A172 (cell line): ENCODE data around the gene MICU1. TPM values are rescaled to one million over a fixed set of nuclear protein-coding genes. Genes with fewer than 3 reads are reported as not detected.
"Not testable (repeated sequence)": the region's sequence is repeated elsewhere in the genome, so short reads cannot be mapped to it uniquely, and the experiment has no call there.

Experiments used
- DNase-seq: peaks from one replicate; pipeline ENCODE4 v3.0.0-alpha.2; 2015; ENCODE audit warnings: low spot score
- total RNA-seq: library from RNA; depleted of rRNA; stranded (reverse); fragments of >200 nt; shearing (Covaris generic); gene quantifications from 2 replicates; pipeline ENCODE4 v1.2.3, GENCODE V29; 2014

The MICU1 gene
- total RNA-seq, 1 experiment from 2014 or later = 85.2 TPM

DNA sequence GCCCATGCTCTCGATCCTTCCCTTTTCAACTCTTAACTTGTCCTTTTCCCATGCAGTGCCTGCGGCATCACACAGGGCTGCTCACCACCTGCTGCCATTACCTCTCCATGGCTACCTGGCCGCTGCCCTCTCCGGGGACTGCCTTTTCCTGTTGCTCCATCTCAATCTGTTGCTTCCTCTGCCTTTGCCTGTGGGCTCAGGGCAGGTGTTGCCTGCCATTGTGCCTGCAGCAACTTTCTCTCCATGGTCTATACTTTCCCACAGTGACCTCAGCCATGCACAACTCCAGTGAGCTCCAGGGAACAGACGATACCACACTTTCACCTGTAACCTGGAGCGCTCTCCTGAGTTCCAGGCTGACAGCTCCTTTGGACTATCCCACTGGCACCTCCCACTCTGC is 274.4 kb downstream of the MICU1 start:
- DNase-seq = no peak

- no peak for DNase-seq
These were observed 276.4 kb downstream of the MICU1 start for GRCh38 chr10:72349438-72349837.

DNA sequence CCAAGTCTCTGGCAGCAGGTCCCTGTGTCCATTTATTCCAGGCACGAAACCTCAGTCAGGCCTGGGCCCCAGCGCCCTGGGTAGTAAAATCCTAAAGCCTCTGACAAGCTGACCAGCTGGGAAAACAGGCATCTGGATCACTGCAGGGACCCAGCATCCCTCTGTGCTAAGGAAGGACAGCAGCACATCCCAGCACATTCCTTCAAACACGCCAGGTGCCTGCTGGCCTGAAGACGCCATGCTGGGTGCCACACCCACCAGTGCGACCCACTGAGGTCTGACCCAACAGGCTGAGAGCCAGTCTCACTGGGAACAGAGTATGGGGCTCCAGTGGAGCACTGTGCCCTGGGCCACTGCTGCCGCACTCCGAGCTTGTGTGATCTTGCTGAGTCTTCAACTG is 277.6 kb downstream of the MICU1 start:
- no peak for DNase-seq

DNA sequence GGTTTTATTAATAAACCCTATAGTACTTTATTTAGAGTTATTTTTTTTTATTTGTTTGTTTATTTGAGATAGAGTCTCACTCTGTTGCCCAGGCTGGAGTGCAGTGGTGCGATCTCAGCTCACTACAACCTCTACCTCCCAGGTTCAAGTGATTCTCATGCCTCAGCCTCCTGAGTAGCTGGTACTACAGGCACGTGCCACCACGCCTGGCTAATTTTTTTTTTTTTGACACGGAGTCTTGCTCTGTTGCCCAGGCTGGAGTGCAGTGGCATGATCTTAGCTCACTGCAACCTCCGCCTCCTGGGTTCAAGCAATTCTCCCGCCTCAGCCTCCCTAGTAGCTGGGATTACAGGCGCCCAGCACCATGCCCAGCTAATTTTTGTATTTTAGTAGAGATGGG is 279.8 kb downstream of the MICU1 start:
- not testable (repeated sequence) for DNase-seq

GRCh38 chr10:72344932-72345331 is 280.9 kb downstream of the MICU1 start:
- DNase-seq = no peak

- DNase-seq = no peak
These were observed 283.0 kb downstream of the MICU1 start for GRCh38 chr10:72342911-72343310.

- no peak for DNase-seq
These were observed 285.2 kb downstream of the MICU1 start for GRCh38 chr10:72340510-72341261.

DNA sequence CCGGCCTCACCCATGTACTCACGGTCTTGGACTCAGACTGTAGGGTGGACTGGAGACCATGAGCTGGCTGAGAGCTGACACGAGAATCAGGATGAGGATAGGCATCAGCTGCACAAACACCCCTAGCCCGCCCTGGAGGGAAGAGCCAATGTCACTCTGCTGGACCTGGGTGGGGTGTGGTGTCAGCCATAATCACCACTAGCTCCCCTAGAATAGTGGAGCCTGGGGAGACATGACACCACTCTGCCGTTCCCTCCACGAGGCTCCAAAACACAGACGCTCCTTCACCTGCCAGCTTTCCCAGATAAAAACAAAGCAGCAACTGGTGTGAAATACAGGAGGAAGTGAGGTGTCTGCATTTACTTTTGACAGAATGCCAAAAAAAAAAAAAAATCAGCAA is 287.7 kb downstream of the MICU1 start:
- no peak for DNase-seq

DNA sequence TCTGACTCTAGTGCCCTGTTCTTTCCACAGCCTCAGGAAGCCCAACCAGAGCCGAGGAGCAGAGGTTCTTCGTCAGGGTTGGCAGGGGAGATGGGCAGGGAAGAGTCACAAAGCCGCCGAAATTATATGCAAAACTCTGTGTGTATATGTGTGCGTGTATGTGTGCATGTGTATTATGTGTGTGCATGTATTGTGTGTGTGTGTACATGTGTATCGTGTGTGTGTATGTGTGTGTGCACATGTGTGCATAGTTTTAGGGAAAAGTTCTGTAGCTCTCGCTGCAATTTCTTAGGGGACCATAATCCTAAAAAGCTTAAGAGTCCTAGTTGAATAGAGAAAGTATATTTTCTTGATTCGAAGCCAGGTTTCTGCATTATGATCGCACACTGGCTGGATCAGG is 288.2 kb downstream of the MICU1 start:
- no peak for DNase-seq

DNA sequence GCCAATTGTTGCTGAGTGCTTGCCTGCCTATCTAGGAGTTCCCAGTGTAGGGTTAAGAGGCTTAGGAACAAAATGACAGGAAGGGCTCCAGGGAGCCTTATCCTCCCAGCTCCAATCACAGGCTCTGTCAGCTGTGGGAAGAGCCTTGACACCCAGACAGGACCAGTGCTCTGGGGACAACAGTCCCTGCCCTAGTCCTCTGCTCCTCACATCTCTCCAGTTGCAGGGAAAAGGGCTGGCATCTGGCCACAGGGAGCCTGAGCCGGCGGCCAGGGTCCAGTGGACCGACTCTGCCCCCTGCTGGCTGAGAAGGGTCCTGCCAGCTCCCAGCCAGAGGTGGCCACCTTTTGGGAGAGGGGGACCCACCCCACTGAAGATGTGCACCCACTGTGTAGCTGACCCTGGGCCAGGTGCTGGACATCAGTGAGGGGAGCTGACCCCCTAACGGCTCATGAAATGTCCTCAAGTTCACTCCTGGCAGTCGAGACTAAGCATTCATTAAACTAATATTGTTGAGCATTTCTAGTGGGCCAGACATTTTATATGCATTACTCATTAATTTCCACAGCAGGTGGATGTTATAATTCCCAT is 288.7 kb downstream of the MICU1 start:
- peak; percentile 64 for DNase-seq

GRCh38 chr10:72336259-72337038 is 289.4 kb downstream of the MICU1 start:
- DNase-seq = no peak

DNA sequence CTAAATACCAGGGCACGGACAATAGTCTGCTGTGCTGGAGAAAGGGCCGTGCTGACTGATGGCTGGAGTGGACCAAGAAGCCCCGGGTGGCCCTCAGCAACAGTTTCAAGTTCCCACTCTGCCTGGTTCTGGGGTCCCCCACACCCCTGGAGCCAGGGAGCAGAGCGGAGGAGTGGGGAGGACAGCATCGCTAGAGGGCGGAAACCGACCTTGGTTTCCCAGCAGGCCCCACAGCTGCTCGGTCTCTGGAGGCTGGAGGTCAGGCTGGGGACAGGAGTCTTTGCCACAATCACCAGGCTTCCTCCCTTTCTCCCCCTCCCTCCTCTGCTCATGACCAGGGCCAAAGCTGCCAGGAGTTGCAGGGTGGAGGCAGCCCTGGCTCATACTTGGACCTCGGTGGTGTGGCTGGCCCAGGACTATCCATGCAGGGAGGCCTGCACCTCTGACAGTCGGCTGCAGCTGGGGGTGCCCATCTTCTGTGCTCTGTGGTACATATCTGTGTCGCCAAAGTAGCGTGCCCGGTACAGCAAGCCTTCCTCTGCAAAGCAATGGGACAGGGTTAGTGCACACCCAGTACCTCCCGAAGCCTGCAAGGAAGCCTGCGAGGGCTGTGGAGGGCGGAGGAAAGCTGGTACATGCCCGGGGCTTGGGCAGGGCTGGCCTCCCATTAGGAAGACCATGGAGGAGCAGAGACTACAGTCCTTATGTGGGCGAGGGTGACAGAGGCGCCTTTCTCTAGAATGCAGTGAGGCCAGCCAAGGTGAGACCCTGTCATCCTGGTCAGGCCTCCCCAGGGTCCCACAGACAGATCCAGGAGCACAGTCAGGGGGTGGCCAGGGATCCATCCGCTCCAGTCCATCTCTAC is 290.3 kb downstream of the MICU1 start:
- peak; percentile 78 for DNase-seq

- peak; percentile 90 for DNase-seq
These were observed 291.0 kb downstream of the MICU1 start for GRCh38 chr10:72334825-72335393.

DNA sequence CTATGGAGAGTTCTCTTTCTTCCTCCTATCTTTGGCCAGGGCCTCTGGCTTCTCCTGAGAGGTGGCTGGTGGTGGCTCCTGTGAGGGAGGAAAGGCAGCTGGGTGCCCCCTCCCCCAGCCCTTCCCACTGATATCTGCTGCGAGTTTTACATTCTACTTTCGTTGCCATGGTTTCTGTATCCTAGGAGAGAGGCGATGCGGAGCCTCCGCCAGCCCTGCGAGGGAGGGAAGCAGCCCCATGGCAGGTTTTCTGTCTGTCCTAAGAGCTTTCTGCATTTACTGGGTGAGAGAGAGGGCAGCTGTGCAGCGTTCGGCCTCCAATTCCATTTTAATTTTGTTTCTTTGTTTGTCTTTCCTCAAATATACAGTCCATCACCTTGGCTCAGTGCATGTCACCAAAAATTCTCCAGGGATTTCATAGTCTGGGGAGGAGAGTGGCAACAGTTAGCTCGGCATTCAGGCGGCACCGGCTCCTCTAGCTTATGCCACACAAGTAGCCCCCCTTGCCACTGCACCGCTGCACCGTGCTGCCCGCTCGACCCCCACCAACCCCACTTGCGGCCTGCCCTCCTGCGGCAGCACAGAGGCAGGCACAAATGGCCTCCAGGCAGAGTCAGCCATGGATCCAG is 291.6 kb downstream of the MICU1 start:
- DNase-seq = peak; percentile 60

GRCh38 chr10:72333112-72334015 is 292.5 kb downstream of the MICU1 start:
- no peak for DNase-seq

DNA sequence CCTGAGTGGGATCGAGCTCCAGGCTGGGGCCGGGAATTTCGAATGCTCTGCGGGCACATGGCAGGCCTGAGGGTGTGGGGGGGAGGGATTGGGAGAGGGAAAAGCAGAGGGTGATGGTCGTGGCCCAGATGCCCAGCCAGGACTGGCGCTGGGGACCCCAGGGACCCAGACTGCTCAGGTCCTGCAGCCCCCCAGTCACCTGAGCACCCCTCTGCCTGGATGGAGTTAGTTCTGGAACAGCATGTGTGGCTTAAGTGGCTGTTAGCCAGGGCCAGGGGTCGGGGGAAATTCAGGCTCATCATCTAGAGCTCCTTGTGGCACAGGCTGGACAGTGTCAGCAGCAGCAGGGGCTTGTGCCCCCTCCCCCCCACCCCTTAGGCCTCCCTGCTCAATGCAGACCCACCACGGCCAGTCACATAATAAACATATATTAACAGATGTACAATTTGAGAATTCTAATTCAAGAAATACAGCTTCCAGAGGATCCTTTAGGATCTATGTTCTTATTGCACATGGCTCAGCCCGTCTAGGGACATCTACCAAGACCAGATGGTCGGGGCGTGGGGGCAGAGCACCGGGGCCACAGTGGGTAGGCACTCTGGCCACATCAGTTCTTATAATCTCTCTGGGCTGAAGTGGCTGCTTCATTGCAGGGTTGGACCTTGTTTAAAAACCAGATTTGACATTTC is 293.3 kb downstream of the MICU1 start:
- DNase-seq = no peak

DNA sequence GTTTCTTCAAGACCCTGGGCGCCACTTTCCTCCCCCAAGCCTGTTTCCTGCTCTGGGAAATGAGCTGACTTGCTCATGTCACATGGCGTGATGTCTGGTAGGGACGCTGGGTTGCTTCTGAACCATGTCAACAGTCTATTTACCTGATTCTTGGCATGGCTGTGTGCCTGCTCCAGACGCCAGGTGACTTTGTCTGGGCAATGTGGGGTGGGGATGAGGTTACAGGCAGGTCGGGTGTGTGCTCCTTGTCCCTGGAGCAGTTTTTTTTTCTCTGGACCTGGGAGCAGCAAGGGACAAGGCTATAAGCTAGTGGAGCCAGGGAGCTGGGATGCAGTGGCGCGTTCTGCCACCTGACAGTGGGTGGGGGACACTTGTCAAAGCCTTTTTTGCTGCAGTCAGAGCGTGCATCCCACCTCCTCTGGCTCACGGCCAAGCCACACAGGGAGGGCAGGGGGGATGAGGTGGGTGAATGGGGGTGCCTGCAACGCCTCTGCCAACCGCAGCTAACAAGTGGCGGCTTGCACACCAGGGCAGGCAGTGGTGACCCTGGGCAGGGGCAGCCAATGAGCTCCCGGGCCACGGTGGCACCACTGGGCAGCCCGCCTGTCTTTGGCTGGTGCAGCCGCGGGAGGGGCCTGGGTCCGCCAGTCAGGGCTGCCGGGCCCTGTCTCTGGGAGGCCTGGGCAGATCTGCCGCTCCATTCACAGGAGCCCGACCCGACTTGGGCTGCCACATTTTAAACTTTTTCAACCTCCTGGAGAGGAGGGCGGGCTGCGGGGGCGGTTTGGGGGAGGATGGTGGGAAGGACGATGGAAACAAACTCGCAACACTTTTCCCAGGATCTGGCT is 294.1 kb downstream of the MICU1 start:
- no peak for DNase-seq

DNA sequence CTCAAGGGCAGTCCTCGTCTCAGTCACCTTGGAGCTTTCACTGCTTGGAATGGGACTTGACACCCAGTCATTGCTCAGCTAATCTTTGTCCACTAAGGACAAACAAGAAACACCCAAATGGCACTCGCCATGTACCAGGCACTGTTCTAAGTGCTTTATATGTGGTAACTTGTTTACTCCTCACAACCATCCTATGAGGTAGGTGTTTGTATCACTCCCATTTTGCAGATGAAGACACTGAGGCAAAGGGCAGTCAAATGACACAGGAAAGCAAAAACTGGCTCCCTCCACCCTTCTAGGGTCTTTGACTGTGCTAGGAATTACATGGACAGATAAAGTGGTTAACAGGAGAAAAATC is 295.8 kb downstream of the MICU1 start:
- no peak for DNase-seq
